HG03196 (cell line): ENCODE data around the gene FRAT2.
"Not testable (repeated sequence)": the region's sequence is repeated elsewhere in the genome, so short reads cannot be mapped to it uniquely, and the experiment has no call there.

ENCODE experiments used
- ATAC-seq: cut with Tn5 transposase; IDR thresholded peaks from one replicate; pipeline ENCODE4 v1.9.1; 2021; ENCODE audit not compliant: unreplicated experiment

Gene FRAT2

GRCh38 chr10:97292097-97292861, 42.2 kb downstream of the FRAT2 start, which contains the start of gene ARHGAP19:
Gene ARHGAP19, minus strand, starts transcription at chr10:97292637. Its CDS starts 10 bp downstream, at chr10:97292627.
- ATAC-seq: peak; percentile 93

- ATAC-seq: no peak
Measured at GRCh38 chr10:97291357-97292096, 43.0 kb downstream of the FRAT2 start.

GRCh38 chr10:97290576-97291356, 43.8 kb downstream of the FRAT2 start:
- not testable (repeated sequence) for ATAC-seq

- not testable (repeated sequence) for ATAC-seq
Measured at GRCh38 chr10:97290076-97290475, 44.5 kb downstream of the FRAT2 start.
